Measurements from ENCODE around the gene RIMBP2.

Gene RIMBP2

GRCh38 chr12:130448044-130448821 lies 267.9 kb downstream of the RIMBP2 start:
- no peak for DNase-seq

- no peak for DNase-seq
Measured at GRCh38 chr12:130447655-130447965, 268.5 kb downstream of the RIMBP2 start.

GRCh38 chr12:130446846-130447654 lies 269.0 kb downstream of the RIMBP2 start:
- DNase-seq = no peak

- no peak for DNase-seq
Measured at GRCh38 chr12:130444986-130445385, 271.1 kb downstream of the RIMBP2 start.

- DNase-seq = no peak
Measured at GRCh38 chr12:130444061-130444460, 272.0 kb downstream of the RIMBP2 start.

- no peak for DNase-seq
Measured at GRCh38 chr12:130441771-130442760, 274.0 kb downstream of the RIMBP2 start.

GRCh38 chr12:130440411-130441080 lies 275.6 kb downstream of the RIMBP2 start:
- no peak for DNase-seq

- DNase-seq = no peak
Measured at GRCh38 chr12:130439250-130439649, 276.8 kb downstream of the RIMBP2 start.

GRCh38 chr12:130438711-130439110 lies 277.4 kb downstream of the RIMBP2 start:
- no peak for DNase-seq

- DNase-seq = no peak
Measured at GRCh38 chr12:130438243-130438620, 277.9 kb downstream of the RIMBP2 start.

- no peak for DNase-seq
Measured at GRCh38 chr12:130437555-130438242, 278.4 kb downstream of the RIMBP2 start.

- no peak for DNase-seq
Measured at GRCh38 chr12:130436741-130437501, 279.2 kb downstream of the RIMBP2 start.

- DNase-seq = no peak
Measured at GRCh38 chr12:130435826-130436225, 280.3 kb downstream of the RIMBP2 start.

- no peak for DNase-seq
Measured at GRCh38 chr12:130435331-130435730, 280.8 kb downstream of the RIMBP2 start.

GRCh38 chr12:130434560-130434959 lies 281.5 kb downstream of the RIMBP2 start:
- DNase-seq = no peak

- no peak for DNase-seq
Measured at GRCh38 chr12:130433834-130434233, 282.3 kb downstream of the RIMBP2 start.

GRCh38 chr12:130433411-130433810 lies 282.7 kb downstream of the RIMBP2 start:
- no peak for DNase-seq

GRCh38 chr12:130431176-130431575 lies 284.9 kb downstream of the RIMBP2 start:
- no peak for DNase-seq

- DNase-seq = no peak
Measured at GRCh38 chr12:130429656-130430505, 286.2 kb downstream of the RIMBP2 start.

Measured in amygdala (tissue), 56 donors.